ENCODE data around the gene ANKRD55. TPM values are rescaled to one million over a fixed set of nuclear protein-coding genes. Genes with fewer than 3 reads are reported as not detected.

Gene ANKRD55
- total and polyA plus RNA-seq, 2 of the 8 experiments (the other 6 are each of a cell fraction or from before 2014, with no cell fraction given) = not detected

- no peaks in the 10 kb centered on the region; a peak in 1 of 8 replicates for H3K36me3 ChIP-seq (ENCODE audit: control insufficient read depth in 2 of 4, insufficient read depth in 4 of 4, low read length in 3 of 4)
- H3K4me1 ChIP-seq (replicated peaks in 1 of 4; ENCODE audit: control insufficient read depth in 3 of 4, insufficient read depth in 4 of 4, low read length in 3 of 4) = no peaks in the 10 kb centered on the region
- no peak overlapping the region for H2BK120ac ChIP-seq (replicated peaks; ENCODE audit: low read depth, low read length)
- H3K23me2 ChIP-seq (ENCODE audit: low read depth, low read length) = no peaks in the 10 kb centered on the region; the same call in 1 of the 2 replicates
- no peak overlapping the region; the same call in 1 of the 2 replicates for H2BK12ac ChIP-seq (ENCODE audit: low read depth, low read length)
- no peak overlapping the region for H3K4me2 ChIP-seq (ENCODE audit: insufficient read depth in 1 of 2, low read depth in 2 of 2, low read length in 2 of 2)
- H3K56ac ChIP-seq (replicated peaks; ENCODE audit: insufficient read length, low read depth, low read length) = no peak overlapping the region
- H3K14ac ChIP-seq (ENCODE audit: insufficient read length) = no peak overlapping the region
- H3K79me1 ChIP-seq (ENCODE audit: low read depth, low read length) = no peaks in the 10 kb centered on the region
- 83% methylated on average over 6 of the region's 6 CpGs; no CpG with 5 or more reads in 1 of the 2 experiments for WGBS, 2 experiments (ENCODE audit: extremely low coverage in 1 of 2, insufficient coverage in 1 of 2, insufficient read length in 1 of 2, insufficient replicate concordance in 2 of 2, low coverage in 1 of 2, low lambda C conversion rate in 2 of 2, missing lambda C conversion rate in 1 of 2)
- no peaks in the 10 kb centered on the region for H3K9me3 ChIP-seq (ENCODE audit: insufficient read depth in 2 of 2, low read depth in 1 of 2, low read length in 1 of 2)
- H3K4ac ChIP-seq (replicated peaks; ENCODE audit: insufficient read length, low read depth, low read length) = no peak overlapping the region
- DNase-seq (ENCODE audit: low read depth in 1 of 2, low spot score in 2 of 2) (no peak), FAIRE-seq (no peak)
- H3K23ac ChIP-seq (ENCODE audit: insufficient read length) = no peak overlapping the region
- CTCF ChIA-PET (ENCODE audit: partially characterized antibody) = interaction anchor here (2.6 kb wide), 1 partner anchor 206 kb away, joined by 8 read pairs; no protein-coding TSS in a partner anchor
- H4K20me1 ChIP-seq (replicated peaks in 1 of 2; ENCODE audit: control insufficient read depth in 1 of 2, insufficient read depth in 2 of 2, low read length in 2 of 2) = no peaks in the 10 kb centered on the region
- H4K5ac ChIP-seq (ENCODE audit: insufficient read length, low read depth, low read length) = no peak overlapping the region
- no peaks in the 10 kb centered on the region; a peak in 1 of 7 replicates for H3K27me3 ChIP-seq (replicated peaks in 1 of 4; ENCODE audit: control insufficient read depth in 3 of 4, extremely low read depth in 1 of 4, insufficient read depth in 3 of 4, low read length in 3 of 4)
- no peak overlapping the region for H3K18ac ChIP-seq (ENCODE audit: extremely low read depth, low read length)
- no peak overlapping the region for H2AK5ac ChIP-seq (ENCODE audit: low read depth, low read length)
- no peak overlapping the region for H4K91ac ChIP-seq (replicated peaks; ENCODE audit: insufficient read length, low read length)
- H3K9ac ChIP-seq (replicated peaks in 1 of 4; ENCODE audit: extremely low read depth in 1 of 4, low read depth in 3 of 4, low read length in 3 of 4) = no peak overlapping the region
- H4K8ac ChIP-seq (ENCODE audit: extremely low read depth, insufficient read depth, low read length) = no peak overlapping the region
- POLR2A ChIA-PET (ENCODE audit: partially characterized antibody) = no interaction called here
- no peak overlapping the region for H2BK5ac ChIP-seq (ENCODE audit: low read depth, low read length)
- no peaks in the 10 kb centered on the region for H3K79me2 ChIP-seq (ENCODE audit: control insufficient read depth in 1 of 2, insufficient read depth in 2 of 2, low read length in 2 of 2)
- H2BK15ac ChIP-seq (ENCODE audit: low read length) = no peak overlapping the region
- no peak overlapping the region for H2AFZ ChIP-seq (ENCODE audit: low read length)
- no peak overlapping the region for H2BK20ac ChIP-seq (ENCODE audit: low read length)
- no peak overlapping the region for H3K4me3 ChIP-seq (ENCODE audit: extremely low read depth in 1 of 4, insufficient read depth in 2 of 4, low read depth in 3 of 4, low read length in 4 of 4)
- no peak overlapping the region for H3K27ac ChIP-seq (ENCODE audit: low read depth, low read length)
- no peak for TF ChIP-seq KDM4A (IDR thresholded peaks at IDR 0.05; ENCODE audit: low read depth, low read length, severe bottlenecking)
- TF ChIP-seq SP4 (IDR thresholded peaks at IDR 0.05; ENCODE audit: low read length) = no peak
- TF ChIP-seq GTF2F1 (IDR thresholded peaks at IDR 0.05; ENCODE audit: borderline replicate concordance, low read depth, low read length) = no peak
- no peak for TF ChIP-seq EGR1 (IDR thresholded peaks at IDR 0.05; ENCODE audit: borderline replicate concordance, low read depth, low read length)
- TF ChIP-seq SIN3A (conservative IDR thresholded peaks at IDR 0.05 in 1 of 2, IDR thresholded peaks at IDR 0.05 in 1 of 2; ENCODE audit: low read depth in 1 of 2, low read length in 2 of 2) = no peak
- no peak for TF ChIP-seq GABPA (IDR thresholded peaks at IDR 0.05; ENCODE audit: borderline replicate concordance, insufficient read depth, low read length)
- TF ChIP-seq NRF1 (IDR thresholded peaks at IDR 0.05; ENCODE audit: low read depth, low read length) = no peak
- no peak for TF ChIP-seq RFX5 (IDR thresholded peaks at IDR 0.05; ENCODE audit: borderline replicate concordance, low read depth, low read length)
- TF ChIP-seq CEBPB (IDR thresholded peaks at IDR 0.05; ENCODE audit: low read depth, low read length) = no peak
- no peak for TF ChIP-seq ZNF274 (IDR thresholded peaks at IDR 0.05; ENCODE audit: borderline replicate concordance, extremely low read depth, low read length)
- TF ChIP-seq SIRT6 (IDR thresholded peaks at IDR 0.05; ENCODE audit: low read length) = no peak
- no peak for TF ChIP-seq POU5F1 (IDR thresholded peaks at IDR 0.05; ENCODE audit: low read depth, low read length)
- TF ChIP-seq MAX (IDR thresholded peaks at IDR 0.05) = no peak
- TF ChIP-seq SP1 (IDR thresholded peaks at IDR 0.05; ENCODE audit: low read depth, low read length) = no peak
- TF ChIP-seq BACH1 (IDR thresholded peaks at IDR 0.05; ENCODE audit: low read length) = no peak
Measured at GRCh38 chr5:56142233-56142613, 90.9 kb downstream of the ANKRD55 start.
